ENCODE data around the gene HCN4.
A peak's percentile ranks its signal among the peaks of the same experiment; 100 is the strongest.

The HCN4 gene

GRCh38 chr15:73341886-73342600, 26.7 kb downstream of the HCN4 start:
- peak; percentile 9 for DNase-seq

GRCh38 chr15:73340502-73341192, 28.1 kb downstream of the HCN4 start:
- no peak for DNase-seq

GRCh38 chr15:73338606-73339374, 30.0 kb downstream of the HCN4 start:
- DNase-seq, result no peak

- DNase-seq, result peak; percentile 61
Measured at GRCh38 chr15:73338058-73338457, 30.7 kb downstream of the HCN4 start.

GRCh38 chr15:73337187-73337586, 31.6 kb downstream of the HCN4 start:
- DNase-seq, result no peak

GRCh38 chr15:73336756-73337155, 32.0 kb downstream of the HCN4 start:
- no peak for DNase-seq

- no peak for DNase-seq
Measured at GRCh38 chr15:73335471-73335870, 33.3 kb downstream of the HCN4 start.

- DNase-seq, result no peak
Measured at GRCh38 chr15:73335026-73335425, 33.7 kb downstream of the HCN4 start.

GRCh38 chr15:73334086-73334485, 34.7 kb downstream of the HCN4 start:
- DNase-seq, result no peak

GRCh38 chr15:73333001-73333400, 35.8 kb downstream of the HCN4 start:
- DNase-seq, result no peak

GRCh38 chr15:73331991-73332925, 36.5 kb downstream of the HCN4 start:
- DNase-seq, result no peak

GRCh38 chr15:73331501-73331900, 37.3 kb downstream of the HCN4 start:
- no peak for DNase-seq

- peak; percentile 33 for DNase-seq
Measured at GRCh38 chr15:73330206-73331051, 38.3 kb downstream of the HCN4 start.

- no peak for DNase-seq
Measured at GRCh38 chr15:73329501-73330200, 39.1 kb downstream of the HCN4 start.

- DNase-seq, result no peak
Measured at GRCh38 chr15:73328981-73329380, 39.8 kb downstream of the HCN4 start.

GRCh38 chr15:73328149-73328820, 40.5 kb downstream of the HCN4 start:
- DNase-seq, result no peak

- DNase-seq, result peak; percentile 6
Measured at GRCh38 chr15:73326157-73326556, 42.6 kb downstream of the HCN4 start.

GRCh38 chr15:73325191-73325861, 43.4 kb downstream of the HCN4 start:
- DNase-seq, result peak; percentile 9

- DNase-seq, result no peak
Measured at GRCh38 chr15:73324496-73325170, 44.1 kb downstream of the HCN4 start.
